ENCODE data around the gene SMPD3. TPM values are rescaled to one million over a fixed set of nuclear protein-coding genes. Genes with fewer than 3 reads are reported as not detected.

SMPD3 gene
- total RNA-seq, 1 experiment from 2014 or later: 0.77 TPM

GRCh38 chr16:68432701-68433100 is 15.6 kb downstream of the SMPD3 start:
- DNase-seq (ENCODE audit: low read depth, low spot score) (no peak), ATAC-seq (no peak)
- in situ Hi-C loops (cut with HindIII; ENCODE audit: low pct_unique_long_range_greater_than_20kb, low sequenced_read_pairs) (no loop called here), intact Hi-C loops (cut with micrococcal nuclease; ENCODE audit: unreplicated experiment) (no loop called here)
- Histone ChIP-seq H3K4me1 (ENCODE audit: control insufficient read depth, insufficient read depth, low read length) (no peaks in the 10 kb centered on the region), H3K9me3 (ENCODE audit: control insufficient read depth, insufficient read depth, low read depth, low read length) (no peaks in the 10 kb centered on the region), H3K27me3 (ENCODE audit: control insufficient read depth, insufficient read depth, low read length) (no peaks in the 10 kb centered on the region; the same call in 1 of the 2 replicates), H3K36me3 (ENCODE audit: control insufficient read depth, insufficient read depth, low read length) (no peaks in the 10 kb centered on the region), H3K27ac (ENCODE audit: low read length) (no peak overlapping the region), H3K4me3 (ENCODE audit: low read depth in 2 of 2, low read length in 2 of 2) (no peak overlapping the region)
- TF ChIP-seq SIN3A (IDR thresholded peaks at IDR 0.05; ENCODE audit: borderline replicate concordance, insufficient read depth, low read depth, low read length): no peak
- no peak for TF ChIP-seq POLR2AphosphoS5 (IDR thresholded peaks at IDR 0.05; ENCODE audit: low read depth, low read length)
- no peak for TF ChIP-seq REST (IDR thresholded peaks at IDR 0.05; ENCODE audit: insufficient read depth in 1 of 2, low read depth in 2 of 2, low read length in 1 of 2)
- TF ChIP-seq CTCF (IDR thresholded peaks at IDR 0.05): no peak
- no peak for TF ChIP-seq TCF7L2 (IDR thresholded peaks at IDR 0.05; ENCODE audit: low read depth, low read length)
- ChIA-PET CTCF (interaction anchor here (0.7 kb wide), 1 partner anchor 519 kb away, joined by 3 read pairs; no protein-coding TSS in a partner anchor), POLR2A (no interaction called here)
- no TSS peak for BruUV-seq (replicated peaks)

GRCh38 chr16:68429076-68429854 is 19.0 kb downstream of the SMPD3 start:
- no peaks in the 10 kb centered on the region; the same call in 1 of the 2 replicates for H3K27me3 ChIP-seq (ENCODE audit: control insufficient read depth, insufficient read depth, low read length)
- no peaks in the 10 kb centered on the region for H3K4me1 ChIP-seq (ENCODE audit: control insufficient read depth, insufficient read depth, low read length)
- intact Hi-C loops (cut with micrococcal nuclease; ENCODE audit: unreplicated experiment): no loop called here
- ChIA-PET POLR2A (no interaction called here), CTCF (no interaction called here)
- in situ Hi-C loops (cut with HindIII; ENCODE audit: low pct_unique_long_range_greater_than_20kb, low sequenced_read_pairs): no loop called here
- no peak overlapping the region for H3K4me3 ChIP-seq (ENCODE audit: low read depth in 2 of 2, low read length in 2 of 2)
- no peaks in the 10 kb centered on the region for H3K9me3 ChIP-seq (ENCODE audit: control insufficient read depth, insufficient read depth, low read depth, low read length)
- H3K36me3 ChIP-seq (ENCODE audit: control insufficient read depth, insufficient read depth, low read length): no peaks in the 10 kb centered on the region
- no peak for ATAC-seq
- TF ChIP-seq SIN3A (IDR thresholded peaks at IDR 0.05; ENCODE audit: borderline replicate concordance, insufficient read depth, low read depth, low read length) (no peak), CTCF (IDR thresholded peaks at IDR 0.05) (no peak), POLR2AphosphoS5 (IDR thresholded peaks at IDR 0.05; ENCODE audit: low read depth, low read length) (no peak), REST (IDR thresholded peaks at IDR 0.05; ENCODE audit: insufficient read depth in 1 of 2, low read depth in 2 of 2, low read length in 1 of 2) (no peak), TCF7L2 (IDR thresholded peaks at IDR 0.05; ENCODE audit: low read depth, low read length) (no peak)
- H3K27ac ChIP-seq (ENCODE audit: low read length): no peak overlapping the region
- DNase-seq (ENCODE audit: low read depth, low spot score): no peak
- BruUV-seq (replicated peaks): no TSS peak
